ENCODE measurements around the gene KSR2. TPM values are rescaled to one million over a fixed set of nuclear protein-coding genes. Genes with fewer than 3 reads are reported as not detected.
"Not testable (repeated sequence)": the region's sequence is repeated elsewhere in the genome, so short reads cannot be mapped to it uniquely, and the experiment has no call there.

Gene KSR2
- total RNA-seq, 1 donor, result under 0.01 TPM

GRCh38 chr12:117897372-117898161 is 71.2 kb downstream of the KSR2 start:
- no peak overlapping the region for H3K4me3 ChIP-seq (ENCODE audit: low read depth, low read length)
- TF ChIP-seq CTCF (IDR thresholded peaks at IDR 0.05; ENCODE audit: insufficient read depth, low read length), result no peak
- DNase-seq (ENCODE audit: low read depth), result no peak

GRCh38 chr12:117896009-117896408 is 72.8 kb downstream of the KSR2 start:
- no peak overlapping the region for H3K4me3 ChIP-seq (ENCODE audit: low read depth, low read length)
- no peak for DNase-seq (ENCODE audit: low read depth)
- no peak for TF ChIP-seq CTCF (IDR thresholded peaks at IDR 0.05; ENCODE audit: insufficient read depth, low read length)

GRCh38 chr12:117892441-117892840 is 76.3 kb downstream of the KSR2 start:
- no peak overlapping the region for H3K4me3 ChIP-seq (ENCODE audit: low read depth, low read length)
- TF ChIP-seq CTCF (IDR thresholded peaks at IDR 0.05; ENCODE audit: insufficient read depth, low read length), result no peak
- no peak for DNase-seq (ENCODE audit: low read depth)

GRCh38 chr12:117891265-117891664 is 77.5 kb downstream of the KSR2 start:
- not testable (repeated sequence) for DNase-seq (ENCODE audit: low read depth); H3K4me3 ChIP-seq (ENCODE audit: low read depth, low read length)

GRCh38 chr12:117890644-117891043 is 78.1 kb downstream of the KSR2 start:
- TF ChIP-seq CTCF (IDR thresholded peaks at IDR 0.05; ENCODE audit: insufficient read depth, low read length), result no peak
- peak; percentile 32 for DNase-seq (ENCODE audit: low read depth)
- no peak overlapping the region for H3K4me3 ChIP-seq (ENCODE audit: low read depth, low read length)

- DNase-seq (ENCODE audit: low read depth), result no peak
- no peak for TF ChIP-seq CTCF (IDR thresholded peaks at IDR 0.05; ENCODE audit: insufficient read depth, low read length)
- no peak overlapping the region for H3K4me3 ChIP-seq (ENCODE audit: low read depth, low read length)
Observed at GRCh38 chr12:117890137-117890536, 78.7 kb downstream of the KSR2 start.

- DNase-seq (ENCODE audit: low read depth), result no peak
- no peak for TF ChIP-seq CTCF (IDR thresholded peaks at IDR 0.05; ENCODE audit: insufficient read depth, low read length)
- H3K4me3 ChIP-seq (ENCODE audit: low read depth, low read length), result no peak overlapping the region
Observed at GRCh38 chr12:117889098-117889497, 79.7 kb downstream of the KSR2 start.
